CD4-positive, alpha-beta T cell (primary cell): Measurements from ENCODE around the gene ADAMTSL1. TPM values are rescaled to one million over a fixed set of nuclear protein-coding genes. Genes with fewer than 3 reads are reported as not detected.

Source experiments
- ATAC-seq: fragments of 200-7000 bp; cut with Tn5 transposase; one replicate; pipeline ENCODE4 v1.10.0; 2022; ENCODE audit warnings: mild to moderate bottlenecking; ENCODE audit not compliant: poor library complexity
- CTCF ChIA-PET: fragments of 350-600 bp; sonication (Branson Sonifier 250); formaldehyde crosslinking; loops from one replicate; lab custom pipeline; 2021; ENCODE audit warnings: antibody characterized with exemption, inconsistent platforms; lab: Charles Lee
- POLR2A ChIA-PET: fragments of 350-600 bp; sonication (Branson Sonifier 250); formaldehyde crosslinking; loops from one replicate; lab custom pipeline; 2021; ENCODE audit warnings: antibody characterized with exemption, inconsistent platforms; lab: Charles Lee
- DNase-seq, 14 experiments: peaks; one replicate each; pipeline ENCODE4 v3.0.0-alpha.2; 2013 to 2020; ENCODE audit warnings: mixed read lengths in 2 of 14
- H3K27ac ChIP-seq, 2 donors: one replicate each; pipeline versions ENCODE4 v1.5.1 to v1.7.0; 2013; ENCODE audit warnings: low read length in 2 of 2, low read depth in 1 of 2, mild to moderate bottlenecking in 1 of 2
- H3K27me3 ChIP-seq, 2 experiments: 1 replicate in 1 of 2; 2 replicates in 1 of 2; pipeline versions ENCODE4 v1.6.1 to v1.7.0; 2013; ENCODE audit warnings: low read length in 2 of 2, control low read depth in 1 of 2, mild to moderate bottlenecking in 1 of 2, moderate library complexity in 1 of 2; ENCODE audit not compliant: insufficient read depth in 2 of 2, control insufficient read depth in 1 of 2
- H3K36me3 ChIP-seq: one replicate; pipeline ENCODE4 v1.6.1; 2013; ENCODE audit warnings: low read length, control low read depth; ENCODE audit not compliant: insufficient read depth
- H3K4me1 ChIP-seq: one replicate; pipeline ENCODE4 v1.6.1; 2013; ENCODE audit warnings: low read length, control low read depth; ENCODE audit not compliant: insufficient read depth
- H3K4me3 ChIP-seq: one replicate; pipeline ENCODE4 v1.5.1; 2013; ENCODE audit warnings: mild to moderate bottlenecking, low read length, moderate library complexity
- H3K9me3 ChIP-seq, 2 experiments: 1 replicate in 1 of 2; 2 replicates in 1 of 2; pipeline versions ENCODE4 v1.6.1 to v1.7.0; 2013; ENCODE audit warnings: low read length in 2 of 2, mild to moderate bottlenecking in 2 of 2, control low read depth in 1 of 2, moderate library complexity in 1 of 2; ENCODE audit not compliant: control insufficient read depth in 1 of 2, insufficient read depth in 1 of 2
- H3K27ac Mint-ChIP-seq: one replicate; pipeline ENCODE4 v1.8.0; 2020; ENCODE audit warnings: mixed read lengths
- H3K27me3 Mint-ChIP-seq: one replicate; pipeline ENCODE4 v1.8.0; 2021; ENCODE audit warnings: mixed read lengths
- H3K36me3 Mint-ChIP-seq: one replicate; pipeline ENCODE4 v1.8.0; 2021; ENCODE audit warnings: low read depth, mixed read lengths
- H3K4me1 Mint-ChIP-seq: one replicate; pipeline ENCODE4 v1.8.0; 2021; ENCODE audit warnings: low read depth, mixed read lengths
- H3K4me3 Mint-ChIP-seq: one replicate; pipeline ENCODE4 v1.8.0; 2020; ENCODE audit warnings: mild to moderate bottlenecking, mixed read lengths
- H3K9me3 Mint-ChIP-seq: one replicate; pipeline ENCODE4 v1.8.0; 2020; ENCODE audit warnings: mixed read lengths
- CTCF ChIP-seq: fragments of 200-600 bp; IDR thresholded peaks from one replicate; pipeline ENCODE4 v1.8.0; 2022; ENCODE audit warnings: antibody characterized with exemption, mild to moderate bottlenecking
- intact Hi-C, 2 experiments: fragments of 100-400 bp; cut with DNase I in 1 of 2; cut with micrococcal nuclease in 1 of 2; formaldehyde crosslinking; loops; one replicate each; pipeline versions ENCODE4 v1.15.1 to v1.9.0; 2023 to 2025; cut with DNase I, micrococcal nuclease
- total RNA-seq, 174 experiments: library from RNA in 2 of 174; stranded (reverse) in 2 of 174; gene quantifications; one replicate each; pipeline ENCODE4 v1.2.3 and lab custom pipeline; 2021 to 2026

The ADAMTSL1 gene
- total RNA-seq, 2 experiments from 2014 or later: not detected

- H3K27ac Mint-ChIP-seq: no peak overlapping the region
- POLR2A ChIA-PET: no interaction called here
- CTCF ChIA-PET: no interaction called here
- Histone ChIP-seq H3K9me3 (no peaks in the 10 kb centered on the region), H3K4me1 (no peaks in the 10 kb centered on the region), H3K36me3 (no peaks in the 10 kb centered on the region), H3K27me3 (no peaks in the 10 kb centered on the region), H3K4me3 (no peak overlapping the region), H3K27ac (no peak overlapping the region)
- no peaks in the 10 kb centered on the region for H3K9me3 Mint-ChIP-seq
- ATAC-seq (no peak), DNase-seq (no peak)
- intact Hi-C loops: no loop called here
- no peaks in the 10 kb centered on the region for H3K27me3 Mint-ChIP-seq
- no peaks in the 10 kb centered on the region for H3K4me1 Mint-ChIP-seq
- no peak overlapping the region for H3K4me3 Mint-ChIP-seq
- TF ChIP-seq CTCF: no peak
- no peaks in the 10 kb centered on the region for H3K36me3 Mint-ChIP-seq
Observed at GRCh38 chr9:18496256-18497000, 22.5 kb downstream of the ADAMTSL1 start.

- ATAC-seq (no peak), DNase-seq (no peak)
- H3K27ac ChIP-seq: no peak overlapping the region
- no peaks in the 10 kb centered on the region for H3K4me1 ChIP-seq
- no peaks in the 10 kb centered on the region for H3K36me3 Mint-ChIP-seq
- H3K27me3 ChIP-seq: no peaks in the 10 kb centered on the region
- POLR2A ChIA-PET: no interaction called here
- CTCF ChIA-PET: no interaction called here
- no peaks in the 10 kb centered on the region for H3K9me3 Mint-ChIP-seq
- H3K36me3 ChIP-seq: no peaks in the 10 kb centered on the region
- no peak overlapping the region for H3K4me3 ChIP-seq
- no peaks in the 10 kb centered on the region for H3K9me3 ChIP-seq
- H3K27me3 Mint-ChIP-seq: no peaks in the 10 kb centered on the region
- H3K4me1 Mint-ChIP-seq: no peaks in the 10 kb centered on the region
- H3K4me3 Mint-ChIP-seq: no peak overlapping the region
- H3K27ac Mint-ChIP-seq: no peak overlapping the region
- intact Hi-C loops: no loop called here
- TF ChIP-seq CTCF: no peak
Observed at GRCh38 chr9:18499062-18499461, 25.1 kb downstream of the ADAMTSL1 start.

DNA sequence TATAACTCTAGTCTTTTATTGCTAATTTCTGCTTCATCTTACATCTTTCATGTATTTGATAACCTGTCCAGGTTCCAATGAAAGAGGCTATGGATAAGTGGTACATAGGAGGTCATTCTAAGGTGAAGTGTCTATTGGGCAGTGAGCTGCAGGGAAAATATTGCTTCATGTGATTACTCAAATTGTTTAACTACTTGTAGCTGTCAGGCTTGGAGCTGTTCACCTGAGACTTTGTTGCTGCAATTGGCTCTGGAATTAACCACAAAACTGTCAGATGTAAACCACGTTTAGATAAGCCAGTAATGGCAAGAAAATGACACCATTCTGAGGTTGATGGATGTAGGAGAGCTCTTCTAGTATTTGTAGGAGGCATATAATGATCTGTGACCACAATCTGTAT, 26.0 kb downstream of the ADAMTSL1 start:
- ChIA-PET POLR2A (no interaction called here), CTCF (no interaction called here)
- DNase-seq (no peak), ATAC-seq (no peak)
- Mint-ChIP-seq H3K4me3 (no peak overlapping the region), H3K9me3 (no peaks in the 10 kb centered on the region), H3K36me3 (no peaks in the 10 kb centered on the region), H3K4me1 (no peaks in the 10 kb centered on the region), H3K27me3 (no peaks in the 10 kb centered on the region), H3K27ac (no peak overlapping the region)
- TF ChIP-seq CTCF: no peak
- Histone ChIP-seq H3K27me3 (no peaks in the 10 kb centered on the region), H3K27ac (no peak overlapping the region), H3K36me3 (no peaks in the 10 kb centered on the region), H3K9me3 (peaks cover 0 to 4% of the 10 kb centered on the region in 2 experiments), H3K4me1 (no peaks in the 10 kb centered on the region), H3K4me3 (no peak overlapping the region)
- intact Hi-C loops: no loop called here
